Omental fat pad (tissue), 4 donors: ENCODE measurements around the gene RSPO3. TPM values are rescaled to one million over a fixed set of nuclear protein-coding genes. Genes with fewer than 3 reads are reported as not detected.

Experiments
- ATAC-seq: fragments of 150-250 bp; one replicate; pipeline ENCODE4 v1.9.1; 2016; ENCODE audit warnings: mild to moderate bottlenecking, moderate library complexity; ENCODE audit not compliant: low FRiP score
- DNase-seq: peaks from one replicate; pipeline ENCODE4 v3.0.0-alpha.2; 2019; ENCODE audit warnings: low spot score
- CTCF ChIP-seq, 3 donors: fragments of 450-650 bp; IDR thresholded peaks; one replicate each; pipeline ENCODE4 v1.5.1; 2016 to 2017; ENCODE audit warnings: antibody characterized with exemption in 3 of 3, mild to moderate bottlenecking in 3 of 3, moderate library complexity in 2 of 3
- total RNA-seq, 4 donors: library from RNA; depleted of rRNA; stranded (reverse); fragments of >200 nt; gene quantifications; one replicate each; pipeline ENCODE4 v1.1.0, GENCODE V29; 2016

Gene RSPO3
- total RNA-seq, 4 donors from 2014 or later: 21.5 to 40.1 (median 30.3) TPM

DNA sequence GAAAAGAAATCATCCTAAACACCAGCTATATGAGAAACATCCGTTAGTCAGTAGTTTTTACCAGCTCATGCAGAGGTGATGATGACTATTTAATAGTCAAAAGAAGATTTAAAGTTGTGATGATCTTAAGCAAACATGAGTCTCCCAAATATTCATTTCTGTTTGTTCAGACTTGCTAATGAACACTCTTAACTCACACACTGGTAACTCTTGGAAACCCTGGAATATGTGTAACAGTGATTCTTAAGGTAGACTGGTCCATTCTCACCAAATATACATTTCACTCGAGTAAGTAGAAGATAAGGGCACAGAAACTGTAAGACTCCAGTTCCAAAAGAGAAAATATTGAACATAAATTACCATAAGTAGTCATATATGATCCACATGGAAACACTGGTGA lies 29.1 kb downstream of the RSPO3 start:
- ATAC-seq (no peak), DNase-seq (no peak)
- no peak for TF ChIP-seq CTCF (IDR thresholded peaks at IDR 0.05)

DNA sequence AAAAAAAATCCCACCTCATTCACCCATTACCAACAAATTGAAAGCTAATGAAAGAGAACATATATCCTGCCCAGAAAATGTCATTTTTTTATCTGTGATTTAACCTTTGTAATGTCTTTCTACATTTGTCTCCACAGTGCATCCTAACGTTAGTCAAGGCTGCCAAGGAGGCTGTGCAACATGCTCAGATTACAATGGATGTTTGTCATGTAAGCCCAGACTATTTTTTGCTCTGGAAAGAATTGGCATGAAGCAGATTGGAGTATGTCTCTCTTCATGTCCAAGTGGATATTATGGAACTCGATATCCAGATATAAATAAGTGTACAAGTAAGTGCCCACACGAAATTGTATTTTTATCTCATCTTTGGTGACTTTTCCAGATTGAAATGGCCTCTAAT lies 30.0 kb downstream of the RSPO3 start:
- no peak for TF ChIP-seq CTCF (IDR thresholded peaks at IDR 0.05)
- ATAC-seq: no peak

GRCh38 chr6:127154509-127154908 lies 36.0 kb downstream of the RSPO3 start:
- no peak for DNase-seq
- no peak for ATAC-seq
- no peak for TF ChIP-seq CTCF (IDR thresholded peaks at IDR 0.05)

More for the DNA sequence above, 30.0 kb downstream of the RSPO3 start:
- DNase-seq: no peak

GRCh38 chr6:127160484-127160883 lies 42.0 kb downstream of the RSPO3 start:
- no peak for DNase-seq
- ATAC-seq: no peak
- no peak for TF ChIP-seq CTCF (IDR thresholded peaks at IDR 0.05)

DNA sequence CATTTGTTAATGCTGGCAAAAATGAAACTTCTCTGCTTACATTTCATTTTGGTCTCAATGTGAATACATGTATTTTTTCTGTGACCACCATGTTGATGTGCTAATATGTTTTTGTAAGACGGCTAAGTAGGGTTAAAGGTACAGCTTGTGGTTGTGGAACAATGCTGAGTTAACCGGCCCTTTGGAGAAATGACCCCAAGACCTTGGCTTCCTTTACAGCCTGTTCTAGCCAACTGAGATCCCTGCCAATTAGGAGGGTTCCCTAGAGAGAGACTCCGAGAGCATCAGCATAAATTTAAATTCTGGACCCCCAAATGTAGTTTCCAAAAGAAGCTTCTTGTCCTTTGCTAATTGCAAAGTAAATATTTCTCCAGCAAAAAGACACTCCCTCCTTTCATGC lies 44.4 kb downstream of the RSPO3 start:
- DNase-seq (no peak), ATAC-seq (no peak)
- no peak for TF ChIP-seq CTCF (IDR thresholded peaks at IDR 0.05)

GRCh38 chr6:127164036-127164435 lies 45.6 kb downstream of the RSPO3 start:
- ATAC-seq (no peak), DNase-seq (no peak)
- TF ChIP-seq CTCF (IDR thresholded peaks at IDR 0.05): no peak

DNA sequence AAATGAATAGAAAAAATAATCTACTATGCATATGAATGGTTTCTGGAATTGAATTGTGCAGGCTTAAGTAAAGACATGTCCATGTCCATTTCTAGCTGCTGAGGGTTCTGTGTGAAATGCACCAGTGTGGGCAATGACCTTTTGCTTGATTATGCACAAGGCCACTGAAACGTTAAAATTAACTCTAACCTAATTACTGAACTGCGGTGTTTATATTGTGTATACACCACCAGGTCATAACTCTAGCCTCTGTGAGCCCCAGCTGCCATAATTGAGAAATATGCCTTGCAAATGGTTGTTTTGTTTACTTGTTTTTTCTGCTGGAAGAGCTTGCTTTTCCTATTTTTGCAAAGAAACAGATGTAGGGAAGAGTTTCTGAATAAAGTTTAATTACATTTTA lies 46.1 kb downstream of the RSPO3 start:
- DNase-seq: no peak

More for the DNA sequence above, 46.1 kb downstream of the RSPO3 start:
- ATAC-seq: no peak
- no peak for TF ChIP-seq CTCF (IDR thresholded peaks at IDR 0.05)
